SJCRH30 (cell line): Measurements from ENCODE around the gene CCDC85C. TPM values are rescaled to one million over a fixed set of nuclear protein-coding genes. Genes with fewer than 3 reads are reported as not detected.

Experiments
- DNase-seq, 2 experiments: peaks; one replicate each; pipeline ENCODE4 v3.0.0-alpha.2; 2015 to 2020
- H3K27ac ChIP-seq: fragments of 250-450 bp; sonication (Bioruptor Pico); 2 replicates; pipeline ENCODE4 v1.5.1; 2020; ENCODE audit warnings: mild to moderate bottlenecking, moderate library complexity
- H3K27me3 ChIP-seq: fragments of 250-450 bp; sonication (Bioruptor Pico); 2 replicates; pipeline ENCODE4 v1.5.1; 2020; ENCODE audit warnings: mild to moderate bottlenecking, moderate library complexity
- H3K36me3 ChIP-seq: fragments of 250-450 bp; sonication (Bioruptor Pico); 2 replicates; pipeline ENCODE4 v1.5.1; 2020; ENCODE audit warnings: mild to moderate bottlenecking, moderate library complexity
- H3K4me1 ChIP-seq: fragments of 250-450 bp; sonication (Bioruptor Pico); 2 replicates; pipeline ENCODE4 v1.5.1; 2020; ENCODE audit warnings: mild to moderate bottlenecking, moderate library complexity
- H3K4me3 ChIP-seq: fragments of 250-450 bp; sonication (Bioruptor Pico); 2 replicates; pipeline ENCODE4 v1.5.1; 2020; ENCODE audit warnings: mild to moderate bottlenecking, moderate library complexity
- H3K9me3 ChIP-seq: fragments of 250-450 bp; sonication (Bioruptor Pico); replicated peaks from 2 replicates; pipeline ENCODE4 v1.5.1; 2020; ENCODE audit warnings: mild to moderate bottlenecking, moderate library complexity
- total RNA-seq: library from RNA; depleted of rRNA; stranded (reverse); fragments of >200 nt; shearing (Covaris generic); gene quantifications from 2 replicates; pipeline ENCODE4 v1.2.3, GENCODE V29; 2014

Gene CCDC85C
- total RNA-seq, 1 experiment from 2014 or later = 12.9 TPM

GRCh38 chr14:99513946-99514551 is 90.0 kb downstream of the CCDC85C start:
- Histone ChIP-seq H3K27me3 (no peaks in the 10 kb centered on the region), H3K4me1 (no peaks in the 10 kb centered on the region), H3K36me3 (no peaks in the 10 kb centered on the region), H3K4me3 (no peak overlapping the region), H3K27ac (no peak overlapping the region), H3K9me3 (no peaks in the 10 kb centered on the region)
- DNase-seq = no peak

DNA sequence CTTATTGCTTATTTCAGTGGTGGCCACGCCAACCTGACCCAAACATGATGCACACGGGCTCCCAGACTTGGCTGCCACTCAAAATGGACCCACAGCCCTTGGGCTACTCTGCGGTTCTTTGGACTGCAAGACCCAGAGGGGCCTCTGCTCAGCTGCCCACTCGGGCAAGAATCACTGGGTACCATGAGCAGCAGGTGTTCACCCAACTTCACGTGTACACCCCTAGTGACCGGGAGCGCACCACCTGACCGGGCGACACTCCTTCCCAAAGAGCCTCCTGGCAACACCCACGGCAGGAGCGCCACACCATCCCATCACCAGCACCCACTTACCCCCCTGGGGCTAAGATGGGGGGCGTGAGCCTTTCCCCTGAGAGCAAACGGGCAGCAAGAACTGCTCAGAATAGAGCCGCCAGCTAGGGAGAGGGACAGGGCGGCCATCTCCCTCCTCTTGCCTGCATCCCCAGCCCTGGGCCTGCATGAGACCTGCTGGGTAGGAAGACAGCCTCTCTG is 90.8 kb downstream of the CCDC85C start:
- no peaks in the 10 kb centered on the region for H3K9me3 ChIP-seq
- H3K27ac ChIP-seq = no peak overlapping the region
- DNase-seq = no peak
- H3K4me1 ChIP-seq = no peaks in the 10 kb centered on the region
- H3K27me3 ChIP-seq = no peaks in the 10 kb centered on the region
- H3K4me3 ChIP-seq = no peak overlapping the region
- H3K36me3 ChIP-seq = no peaks in the 10 kb centered on the region

DNA sequence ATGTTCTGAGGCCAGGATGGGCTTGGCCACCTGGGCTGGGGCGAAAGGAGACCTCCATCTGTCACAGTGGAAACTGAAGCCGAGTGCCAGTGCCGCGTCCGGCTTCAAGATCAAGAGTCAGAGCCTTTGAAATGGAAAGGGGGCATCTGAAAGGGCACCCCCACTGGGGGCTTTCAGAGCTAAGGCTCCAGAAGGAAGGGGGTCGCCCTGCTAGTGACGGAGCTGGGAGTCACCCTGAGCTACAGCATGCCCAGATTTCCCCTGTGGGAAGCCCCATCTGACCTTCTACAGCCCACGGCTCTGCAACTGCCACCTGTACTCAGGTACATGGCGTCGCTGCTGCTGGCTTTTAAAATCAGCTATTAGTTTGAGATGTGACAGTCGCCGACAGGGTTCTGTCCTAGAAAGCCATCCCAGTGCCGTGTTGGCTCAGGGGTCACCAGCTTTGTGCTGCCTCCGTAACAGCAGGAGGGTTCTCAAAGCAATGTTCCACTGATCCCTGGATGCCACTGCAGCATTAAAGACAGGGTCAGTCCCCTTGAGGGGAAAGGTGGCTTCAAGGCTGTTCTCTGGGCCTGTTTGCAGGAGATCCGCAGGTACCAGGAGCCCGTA is 91.3 kb downstream of the CCDC85C start:
- H3K36me3 ChIP-seq = peaks cover 5% of the 10 kb centered on the region; the same call in 1 of the 2 replicates
- H3K4me1 ChIP-seq = no peaks in the 10 kb centered on the region
- H3K4me3 ChIP-seq = no peak overlapping the region
- H3K9me3 ChIP-seq = no peaks in the 10 kb centered on the region
- DNase-seq = no peak
- H3K27me3 ChIP-seq = no peaks in the 10 kb centered on the region
- no peak overlapping the region for H3K27ac ChIP-seq

- Histone ChIP-seq H3K36me3 (peaks cover 9% of the 10 kb centered on the region; the same call in 1 of the 2 replicates), H3K27ac (no peak overlapping the region), H3K9me3 (no peaks in the 10 kb centered on the region), H3K4me1 (no peaks in the 10 kb centered on the region), H3K4me3 (no peak overlapping the region), H3K27me3 (no peaks in the 10 kb centered on the region)
- DNase-seq = no peak
Measured at GRCh38 chr14:99512110-99512449, 91.9 kb downstream of the CCDC85C start.

GRCh38 chr14:99511421-99512109 is 92.4 kb downstream of the CCDC85C start:
- no peak overlapping the region for H3K4me3 ChIP-seq
- H3K36me3 ChIP-seq = peaks cover 12% of the 10 kb centered on the region
- H3K4me1 ChIP-seq = no peaks in the 10 kb centered on the region
- no peaks in the 10 kb centered on the region for H3K9me3 ChIP-seq
- no peak for DNase-seq
- H3K27ac ChIP-seq = no peak overlapping the region
- no peaks in the 10 kb centered on the region for H3K27me3 ChIP-seq

- no peak for DNase-seq
- no peak overlapping the region for H3K27ac ChIP-seq
- H3K27me3 ChIP-seq = no peaks in the 10 kb centered on the region
- H3K4me1 ChIP-seq = no peaks in the 10 kb centered on the region
- no peaks in the 10 kb centered on the region for H3K9me3 ChIP-seq
- H3K36me3 ChIP-seq = peaks cover 12% of the 10 kb centered on the region
- H3K4me3 ChIP-seq = no peak overlapping the region
Measured at GRCh38 chr14:99510556-99511139, 93.4 kb downstream of the CCDC85C start.

GRCh38 chr14:99509871-99510555 is 94.0 kb downstream of the CCDC85C start:
- H3K9me3 ChIP-seq = no peaks in the 10 kb centered on the region
- no peak overlapping the region for H3K4me3 ChIP-seq
- DNase-seq = no peak
- H3K27me3 ChIP-seq = no peaks in the 10 kb centered on the region
- no peaks in the 10 kb centered on the region for H3K4me1 ChIP-seq
- peaks cover 12% of the 10 kb centered on the region for H3K36me3 ChIP-seq
- H3K27ac ChIP-seq = no peak overlapping the region

- Histone ChIP-seq H3K36me3 (peaks cover 12% of the 10 kb centered on the region), H3K9me3 (no peaks in the 10 kb centered on the region), H3K4me3 (no peak overlapping the region), H3K27me3 (no peaks in the 10 kb centered on the region), H3K27ac (no peak overlapping the region), H3K4me1 (no peaks in the 10 kb centered on the region)
- no peak for DNase-seq
Measured at GRCh38 chr14:99508896-99509629, 94.9 kb downstream of the CCDC85C start.

DNA sequence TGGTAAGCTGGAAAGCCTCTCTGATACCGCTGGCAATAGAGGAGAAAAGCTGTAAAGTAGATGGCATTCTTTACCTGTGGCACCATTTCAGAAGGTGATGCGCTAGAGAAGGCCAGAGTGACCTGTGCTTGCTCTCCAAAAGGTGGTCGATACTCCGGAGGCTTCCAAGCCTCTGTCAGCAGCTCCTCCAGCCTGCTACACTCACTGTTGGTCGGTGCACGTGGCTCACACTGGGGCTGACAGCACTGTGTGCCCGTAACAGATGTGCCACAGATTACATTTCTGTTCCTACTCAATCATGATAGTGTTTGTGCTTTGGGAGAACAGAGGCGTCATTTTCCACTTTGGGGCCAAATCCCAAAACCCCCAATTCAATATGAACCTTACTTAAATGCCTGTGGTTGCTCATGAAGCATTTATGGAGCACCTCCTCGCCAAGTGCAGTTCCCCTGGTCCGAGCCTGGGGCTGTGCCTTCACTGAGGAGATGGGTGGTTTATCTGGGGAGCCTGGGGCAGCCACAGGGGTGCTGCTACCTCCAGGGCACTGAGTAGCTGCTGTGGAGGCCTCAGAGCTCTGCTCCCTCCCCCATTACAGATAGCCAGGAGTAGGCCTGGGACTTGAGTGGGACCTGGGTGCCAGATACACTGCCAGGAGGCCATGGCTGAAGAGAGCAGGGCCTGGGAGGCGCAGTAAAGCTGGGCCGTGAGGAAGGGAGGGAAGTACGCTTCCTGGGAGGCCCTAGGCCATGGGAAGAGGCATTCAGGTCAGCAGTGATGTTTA is 96.0 kb downstream of the CCDC85C start:
- Histone ChIP-seq H3K4me3 (no peak overlapping the region), H3K27ac (no peak overlapping the region), H3K36me3 (peaks cover 15% of the 10 kb centered on the region), H3K9me3 (no peaks in the 10 kb centered on the region), H3K4me1 (no peaks in the 10 kb centered on the region), H3K27me3 (no peaks in the 10 kb centered on the region)
- DNase-seq = no peak

GRCh38 chr14:99506276-99506675 is 97.7 kb downstream of the CCDC85C start:
- no peaks in the 10 kb centered on the region for H3K4me1 ChIP-seq
- DNase-seq = no peak
- H3K36me3 ChIP-seq = peaks cover 24% of the 10 kb centered on the region
- no peak overlapping the region for H3K27ac ChIP-seq
- H3K27me3 ChIP-seq = no peaks in the 10 kb centered on the region
- no peaks in the 10 kb centered on the region for H3K9me3 ChIP-seq
- no peak overlapping the region for H3K4me3 ChIP-seq

- DNase-seq = no peak
- H3K27me3 ChIP-seq = no peaks in the 10 kb centered on the region
- H3K4me3 ChIP-seq = no peak overlapping the region
- H3K36me3 ChIP-seq = peaks cover 30% of the 10 kb centered on the region
- H3K4me1 ChIP-seq = no peaks in the 10 kb centered on the region
- no peak overlapping the region for H3K27ac ChIP-seq
- H3K9me3 ChIP-seq = no peaks in the 10 kb centered on the region
Measured at GRCh38 chr14:99505089-99505488, 98.9 kb downstream of the CCDC85C start.

- no peak overlapping the region for H3K4me3 ChIP-seq
- no peaks in the 10 kb centered on the region for H3K27me3 ChIP-seq
- no peaks in the 10 kb centered on the region for H3K9me3 ChIP-seq
- DNase-seq = no peak
- H3K4me1 ChIP-seq = no peaks in the 10 kb centered on the region
- peaks cover 32% of the 10 kb centered on the region for H3K36me3 ChIP-seq
- no peak overlapping the region for H3K27ac ChIP-seq
Measured at GRCh38 chr14:99503848-99504453, 100.1 kb downstream of the CCDC85C start.

DNA sequence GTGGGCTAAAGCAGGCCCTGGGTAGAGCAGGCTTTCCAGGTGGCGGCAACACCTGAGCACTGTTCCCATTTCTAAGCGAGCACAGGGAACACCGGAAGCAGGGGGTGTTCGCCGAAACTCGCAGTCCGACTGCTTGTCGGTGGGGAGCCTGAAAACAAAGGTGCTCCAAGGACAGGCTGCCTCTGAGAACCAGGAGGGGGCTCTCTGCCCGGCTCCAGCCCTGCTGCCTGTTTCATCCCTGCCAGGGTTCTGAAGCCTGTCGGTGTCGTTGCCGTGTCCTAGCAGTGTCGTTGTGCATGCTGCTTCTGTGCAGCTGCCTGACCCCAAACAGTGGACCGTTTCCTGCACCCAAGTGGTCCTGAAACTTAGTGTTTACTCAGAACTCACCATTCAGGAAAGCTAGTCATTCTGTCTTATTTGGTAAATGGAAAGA is 101.0 kb downstream of the CCDC85C start:
- no peak for DNase-seq
- Histone ChIP-seq H3K4me3 (no peak overlapping the region), H3K27ac (no peak overlapping the region), H3K27me3 (no peaks in the 10 kb centered on the region), H3K4me1 (no peaks in the 10 kb centered on the region), H3K36me3 (peaks cover 30% of the 10 kb centered on the region), H3K9me3 (no peaks in the 10 kb centered on the region)
